Breast epithelium (tissue), 4 donors: ENCODE results near the gene PRPF4. TPM values are rescaled to one million over a fixed set of nuclear protein-coding genes. Genes with fewer than 3 reads are reported as not detected.

Experiments
- DNase-seq, 2 donors: peaks; one replicate each; pipeline ENCODE4 v3.0.0-alpha.2; 2019; ENCODE audit warnings: low spot score in 2 of 2
- H3K27ac ChIP-seq, 2 donors: fragments of 200-600 bp; sonication (generic) in 1 of 2; one replicate each; pipeline ENCODE4 v1.5.1; 2016 to 2019; ENCODE audit warnings: mild to moderate bottlenecking in 1 of 2
- H3K27me3 ChIP-seq, 2 donors: fragments of 200-600 bp; sonication (generic) in 1 of 2; one replicate each; pipeline versions ENCODE4 v1.5.1 to v1.6.0; 2017 to 2019; ENCODE audit warnings: control low read depth in 1 of 2, mild to moderate bottlenecking in 1 of 2
- H3K36me3 ChIP-seq: fragments of 200-600 bp; one replicate; pipeline ENCODE4 v1.5.1; 2019
- H3K4me1 ChIP-seq, 2 donors: fragments of 200-600 bp; sonication (generic); one replicate each; pipeline ENCODE4 v1.5.1; 2016 to 2019; ENCODE audit warnings: control low read depth in 1 of 2
- H3K4me3 ChIP-seq, 3 donors: fragments of 200-600 bp; sonication (generic); 1 replicate in 2 of 3; 2 replicates in 1 of 3; pipeline ENCODE4 v1.5.1; 2016 to 2019; ENCODE audit warnings: mild to moderate bottlenecking in 3 of 3, moderate library complexity in 2 of 3
- H3K9me3 ChIP-seq, 2 donors: fragments of 200-600 bp; sonication (generic) in 1 of 2; one replicate each; pipeline ENCODE4 v1.5.1; 2016 to 2019; ENCODE audit warnings: control low read depth in 1 of 2
- CTCF ChIP-seq, 3 donors: fragments of 450-650 bp; IDR thresholded peaks; one replicate each; pipeline ENCODE4 v1.5.1; 2016 to 2017; ENCODE audit warnings: antibody characterized with exemption in 3 of 3, mild to moderate bottlenecking in 3 of 3, moderate library complexity in 3 of 3
- POLR2A ChIP-seq: fragments of 450-650 bp; IDR thresholded peaks from one replicate; pipeline ENCODE4 v1.6.1; 2016; ENCODE audit warnings: antibody characterized with exemption, mild to moderate bottlenecking, moderate library complexity
- POLR2AphosphoS5 ChIP-seq, 3 donors: sonication (generic); formaldehyde crosslinking; IDR thresholded peaks; one replicate each; pipeline ENCODE4 v1.6.1; 2017; ENCODE audit warnings: antibody characterized with exemption in 3 of 3
- intact Hi-C: fragments of 100-400 bp; cut with DNase I; formaldehyde crosslinking; loops from one replicate; pipeline ENCODE4 v1.15.1; 2023; ENCODE audit warnings: low total_unique reads
- total RNA-seq, 3 donors: library from RNA; depleted of rRNA; stranded (reverse); fragments of >200 nt; gene quantifications; one replicate each; pipeline ENCODE4 v1.1.0, GENCODE V29; 2016

Gene PRPF4
- total RNA-seq, 3 donors from 2014 or later: 14.2 to 23.1 (median 18.4) TPM

GRCh38 chr9:113320051-113320450, 44.6 kb downstream of the PRPF4 start:
- no peak for DNase-seq
- no peaks in the 10 kb centered on the region for H3K4me1 ChIP-seq
- H3K9me3 ChIP-seq: no peaks in the 10 kb centered on the region
- no peak for TF ChIP-seq POLR2AphosphoS5 (IDR thresholded peaks at IDR 0.05)
- no peak overlapping the region for H3K4me3 ChIP-seq
- H3K36me3 ChIP-seq: no peaks in the 10 kb centered on the region
- intact Hi-C loops: no loop called here
- no peaks in the 10 kb centered on the region for H3K27me3 ChIP-seq
- H3K27ac ChIP-seq: no peak overlapping the region

- Histone ChIP-seq H3K9me3 (no peaks in the 10 kb centered on the region), H3K4me3 (no peak overlapping the region), H3K27me3 (no peaks in the 10 kb centered on the region), H3K27ac (no peak overlapping the region), H3K4me1 (no peaks in the 10 kb centered on the region), H3K36me3 (no peaks in the 10 kb centered on the region)
- DNase-seq: no peak
- TF ChIP-seq POLR2AphosphoS5 (IDR thresholded peaks at IDR 0.05) (no peak), POLR2A (no peak), CTCF (IDR thresholded peaks at IDR 0.05) (no peak)
- intact Hi-C loops: no loop called here
Observed at GRCh38 chr9:113322671-113323070, 47.2 kb downstream of the PRPF4 start.

- Histone ChIP-seq H3K36me3 (no peaks in the 10 kb centered on the region), H3K27ac (no peak overlapping the region), H3K9me3 (no peaks in the 10 kb centered on the region), H3K4me1 (no peaks in the 10 kb centered on the region), H3K4me3 (no peak overlapping the region), H3K27me3 (no peaks in the 10 kb centered on the region)
- intact Hi-C loops: no loop called here
- TF ChIP-seq CTCF (IDR thresholded peaks at IDR 0.05) (no peak), POLR2A (no peak), POLR2AphosphoS5 (IDR thresholded peaks at IDR 0.05) (no peak)
- DNase-seq: no peak
Observed at GRCh38 chr9:113326230-113326629, 50.8 kb downstream of the PRPF4 start.

GRCh38 chr9:113328045-113328782, 52.8 kb downstream of the PRPF4 start:
- intact Hi-C loops: no loop called here
- Histone ChIP-seq H3K36me3 (no peaks in the 10 kb centered on the region), H3K27ac (no peak overlapping the region), H3K4me1 (no peaks in the 10 kb centered on the region), H3K27me3 (no peaks in the 10 kb centered on the region), H3K4me3 (no peak overlapping the region), H3K9me3 (no peaks in the 10 kb centered on the region)
- DNase-seq: no peak
- no peak for TF ChIP-seq POLR2AphosphoS5 (IDR thresholded peaks at IDR 0.05)

GRCh38 chr9:113331780-113332179, 56.3 kb downstream of the PRPF4 start:
- H3K9me3 ChIP-seq: no peaks in the 10 kb centered on the region
- H3K27ac ChIP-seq: no peak overlapping the region
- no peak overlapping the region for H3K4me3 ChIP-seq
- no peaks in the 10 kb centered on the region for H3K36me3 ChIP-seq
- H3K27me3 ChIP-seq: no peaks in the 10 kb centered on the region
- TF ChIP-seq POLR2A (no peak), CTCF (IDR thresholded peaks at IDR 0.05) (no peak), POLR2AphosphoS5 (IDR thresholded peaks at IDR 0.05) (no peak)
- intact Hi-C loops: no loop called here
- no peaks in the 10 kb centered on the region for H3K4me1 ChIP-seq
- DNase-seq: no peak

- Histone ChIP-seq H3K9me3 (no peaks in the 10 kb centered on the region), H3K27ac (no peak overlapping the region), H3K4me1 (peaks cover 0 to 5% of the 10 kb centered on the region in 2 donors), H3K36me3 (no peaks in the 10 kb centered on the region), H3K27me3 (no peaks in the 10 kb centered on the region), H3K4me3 (no peak overlapping the region)
- intact Hi-C loops: no loop called here
- TF ChIP-seq POLR2AphosphoS5 (IDR thresholded peaks at IDR 0.05) (no peak), POLR2A (no peak), CTCF (IDR thresholded peaks at IDR 0.05) (no peak)
- no peak for DNase-seq
Observed at GRCh38 chr9:113337714-113338113, 62.3 kb downstream of the PRPF4 start.
